Colonic mucosa (tissue), 4 donors: ENCODE data around the gene MIPOL1. TPM values are rescaled to one million over a fixed set of nuclear protein-coding genes. Genes with fewer than 3 reads are reported as not detected.

Experiments used
- DNase-seq: peaks from one replicate; pipeline ENCODE4 v3.0.0-alpha.2; 2020
- H3K27ac ChIP-seq: fragments of 200-600 bp; one replicate; pipeline ENCODE4 v1.8.0; 2021
- H3K27me3 ChIP-seq: fragments of 200-600 bp; one replicate; pipeline ENCODE4 v1.8.0; 2021
- H3K36me3 ChIP-seq: fragments of 200-600 bp; one replicate; pipeline ENCODE4 v1.8.0; 2021
- H3K4me1 ChIP-seq: fragments of 200-600 bp; one replicate; pipeline ENCODE4 v1.8.0; 2021; ENCODE audit warnings: mild to moderate bottlenecking
- H3K4me3 ChIP-seq: fragments of 200-600 bp; one replicate; pipeline ENCODE4 v1.8.0; 2021
- H3K9ac ChIP-seq, 2 donors: one replicate each; pipeline ENCODE4 v1.7.0; 2013; ENCODE audit warnings: control low read depth in 2 of 2, low read depth in 2 of 2, low read length in 2 of 2
- H3K9me3 ChIP-seq: fragments of 200-600 bp; one replicate; pipeline ENCODE4 v1.8.0; 2021
- CTCF ChIP-seq: fragments of 200-600 bp; IDR thresholded peaks from one replicate; pipeline ENCODE4 v1.8.0; 2022; ENCODE audit warnings: antibody characterized with exemption, mild to moderate bottlenecking
- intact Hi-C: fragments of 100-400 bp; cut with DNase I; formaldehyde crosslinking; loops from one replicate; pipeline ENCODE4 v1.14.1; 2022
- total RNA-seq, 2 donors: library from RNA; stranded (reverse); fragmentation: NEBNext Ultra II Directional in 1 of 2; extraction: Animal tissue kit (Norgen Biotek cat#: 25700) in 1 of 2; gene quantifications; one replicate each; pipeline ENCODE4 v1.2.1, GENCODE V29; 2021
- donor health status: healthy.
- donor health status: DM: no; HTN: no; CAD: no.
- donor health status: DM: no; HTN: no; CAD: no.

The MIPOL1 gene
- total RNA-seq, 2 donors from 2014 or later = 4.9 to 7.7 TPM

DNA sequence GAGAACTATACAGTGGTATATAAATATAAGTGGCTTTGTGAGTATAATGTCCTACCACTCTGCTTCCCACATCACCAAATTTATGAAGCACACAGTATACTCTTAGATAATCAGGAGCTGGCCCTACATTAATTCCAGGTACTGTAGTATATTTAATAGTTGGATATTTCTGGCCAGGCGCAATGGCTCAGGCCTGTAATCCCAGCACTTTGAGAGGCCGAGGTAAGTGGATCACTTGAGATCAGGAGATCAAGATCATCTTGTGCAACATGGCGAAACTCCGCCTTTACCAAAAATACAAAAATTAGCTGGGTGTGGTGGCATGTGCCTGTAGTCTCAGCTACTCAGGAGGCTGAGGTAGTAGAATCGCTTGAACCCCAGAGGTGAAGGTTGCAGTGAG lies 293.3 kb downstream of the MIPOL1 start:
- DNase-seq = no peak
- no peaks in the 10 kb centered on the region for H3K9me3 ChIP-seq
- intact Hi-C loops = no loop called here
- no peak for TF ChIP-seq CTCF
- no peaks in the 10 kb centered on the region for H3K4me1 ChIP-seq
- no peak overlapping the region for H3K9ac ChIP-seq
- no peak overlapping the region for H3K4me3 ChIP-seq
- H3K36me3 ChIP-seq = no peaks in the 10 kb centered on the region
- H3K27ac ChIP-seq = no peak overlapping the region
- H3K27me3 ChIP-seq = no peaks in the 10 kb centered on the region

DNA sequence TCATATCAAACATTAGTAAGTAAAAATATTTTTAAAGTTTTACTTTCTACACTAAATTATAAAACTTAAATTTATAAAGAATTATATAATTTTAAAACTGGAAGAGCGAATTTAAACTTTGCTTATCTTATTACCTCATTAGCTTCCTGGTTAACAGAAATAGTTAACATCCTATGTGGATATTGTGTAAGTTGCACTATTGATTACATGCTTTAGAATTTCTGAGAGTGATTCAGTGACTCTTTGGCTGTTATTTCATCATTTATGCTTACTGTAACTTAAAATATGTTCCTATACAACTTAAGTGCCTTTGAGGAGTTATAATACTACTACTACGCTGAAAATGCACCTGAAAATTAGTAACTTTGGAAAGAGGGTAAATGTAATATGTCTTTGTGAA lies 295.9 kb downstream of the MIPOL1 start:
- H3K4me3 ChIP-seq = no peak overlapping the region
- DNase-seq = no peak
- H3K36me3 ChIP-seq = no peaks in the 10 kb centered on the region
- intact Hi-C loops = no loop called here
- H3K27me3 ChIP-seq = no peaks in the 10 kb centered on the region
- H3K9ac ChIP-seq = no peak overlapping the region
- H3K27ac ChIP-seq = no peak overlapping the region
- no peak for TF ChIP-seq CTCF
- no peaks in the 10 kb centered on the region for H3K4me1 ChIP-seq
- no peaks in the 10 kb centered on the region for H3K9me3 ChIP-seq

GRCh38 chr14:37497422-37497821 lies 299.7 kb downstream of the MIPOL1 start:
- Histone ChIP-seq H3K9me3 (no peaks in the 10 kb centered on the region), H3K36me3 (no peaks in the 10 kb centered on the region), H3K27ac (no peak overlapping the region), H3K4me3 (no peak overlapping the region), H3K27me3 (no peaks in the 10 kb centered on the region), H3K9ac (no peak overlapping the region), H3K4me1 (no peaks in the 10 kb centered on the region)
- intact Hi-C loops = no loop called here
- DNase-seq = no peak
- no peak for TF ChIP-seq CTCF

- no peak overlapping the region for H3K4me3 ChIP-seq
- DNase-seq = no peak
- no peaks in the 10 kb centered on the region for H3K36me3 ChIP-seq
- H3K27ac ChIP-seq = no peak overlapping the region
- H3K4me1 ChIP-seq = no peaks in the 10 kb centered on the region
- no peak overlapping the region for H3K9ac ChIP-seq
- no peaks in the 10 kb centered on the region for H3K27me3 ChIP-seq
- intact Hi-C loops = no loop called here
- H3K9me3 ChIP-seq = no peaks in the 10 kb centered on the region
- no peak for TF ChIP-seq CTCF
Observed at GRCh38 chr14:37501877-37502276, 304.1 kb downstream of the MIPOL1 start.

- H3K9me3 ChIP-seq = no peaks in the 10 kb centered on the region
Observed at GRCh38 chr14:37508503-37508902, 310.8 kb downstream of the MIPOL1 start.

More at GRCh38 chr14:37508503-37508902, 310.8 kb downstream of the MIPOL1 start:
- no peak for TF ChIP-seq CTCF
- Histone ChIP-seq H3K9ac (no peak overlapping the region), H3K4me1 (no peaks in the 10 kb centered on the region), H3K36me3 (no peaks in the 10 kb centered on the region), H3K27ac (no peak overlapping the region), H3K4me3 (no peak overlapping the region), H3K27me3 (no peaks in the 10 kb centered on the region)
- DNase-seq = no peak
- intact Hi-C loops = no loop called here
